Calu3 (cell line): ENCODE data around the gene NMNAT2. TPM values are rescaled to one million over a fixed set of nuclear protein-coding genes. Genes with fewer than 3 reads are reported as not detected.

ENCODE experiments used
- BruUV-seq: library from RNA; stranded (reverse); fragments of 400-500 nt; replicated peaks from 2 replicates; lab custom pipeline; 2021; lab: Mats Ljungman, UMichigan
- CTCF ChIA-PET: fragments of 300-600 bp; sonication (Branson Sonifier 250); formaldehyde crosslinking; loops from one replicate; lab custom pipeline; 2022; ENCODE audit warnings: antibody characterized with exemption; lab: Charles Lee
- DNase-seq: peaks from one replicate; pipeline ENCODE4 v3.0.0; 2022
- H3K27ac Mint-ChIP-seq: one replicate; pipeline ENCODE4 v1.8.0; 2022; ENCODE audit warnings: mixed read lengths; ENCODE audit not compliant: unreplicated experiment
- H3K27me3 Mint-ChIP-seq: one replicate; pipeline ENCODE4 v1.8.0; 2022; ENCODE audit warnings: mixed read lengths; ENCODE audit not compliant: unreplicated experiment
- H3K36me3 Mint-ChIP-seq: one replicate; pipeline ENCODE4 v1.8.0; 2022; ENCODE audit warnings: mild to moderate bottlenecking, moderate library complexity, mixed read lengths; ENCODE audit not compliant: insufficient read depth, unreplicated experiment
- H3K4me1 Mint-ChIP-seq: one replicate; pipeline ENCODE4 v1.8.0; 2022; ENCODE audit warnings: mild to moderate bottlenecking, low read depth, mixed read lengths; ENCODE audit not compliant: unreplicated experiment
- H3K4me3 Mint-ChIP-seq: one replicate; pipeline ENCODE4 v1.8.0; 2022; ENCODE audit warnings: mild to moderate bottlenecking, low read depth, moderate library complexity, mixed read lengths; ENCODE audit not compliant: unreplicated experiment
- H3K9me3 Mint-ChIP-seq: one replicate; pipeline ENCODE4 v1.8.0; 2022; ENCODE audit warnings: low read depth, mixed read lengths; ENCODE audit not compliant: unreplicated experiment
- intact Hi-C: fragments of 100-400 bp; cut with micrococcal nuclease; formaldehyde crosslinking; loops from one replicate; pipeline ENCODE4 v1.10.0; 2022; ENCODE audit not compliant: unreplicated experiment
- total RNA-seq: library from RNA; stranded (reverse); gene quantifications from 2 replicates; pipeline ENCODE4 v1.2.3, GENCODE V29; 2022
- TF ChIP-seq, protein P1 (sequence below): fragments of 200-600 bp; IDR thresholded peaks from one replicate; pipeline ENCODE4 v1.8.0; 2022; ENCODE audit warnings: antibody characterized with exemption; ENCODE audit not compliant: unreplicated experiment

The NMNAT2 gene
- total RNA-seq, 1 experiment from 2014 or later, result 0.26 TPM

DNA sequence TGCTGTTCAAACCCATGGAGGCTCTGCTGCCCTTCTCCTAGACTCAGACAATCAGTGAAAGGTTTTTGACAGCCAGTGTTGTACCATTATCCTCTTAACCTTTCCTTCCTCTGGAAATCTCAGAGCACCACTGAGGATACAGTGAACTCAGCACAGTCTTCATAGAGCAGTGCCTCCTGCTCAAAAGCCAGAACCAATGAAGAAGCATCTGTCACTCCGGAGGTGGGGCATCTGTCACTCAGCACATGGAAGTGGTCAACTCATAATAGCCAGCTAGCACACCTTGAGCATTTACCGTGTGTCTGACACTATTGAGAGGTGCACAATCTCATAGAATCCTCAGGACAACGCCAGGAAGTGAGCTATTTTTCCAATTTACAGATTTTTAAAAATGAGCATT lies 62.4 kb downstream of the NMNAT2 start:
- no peak overlapping the region for H3K4me3 Mint-ChIP-seq
- H3K9me3 Mint-ChIP-seq, result peaks cover 3% of the 10 kb centered on the region
- no peaks in the 10 kb centered on the region for H3K36me3 Mint-ChIP-seq
- CTCF ChIA-PET, result no interaction called here
- intact Hi-C loops, result no loop called here
- no peak for DNase-seq
- H3K4me1 Mint-ChIP-seq, result no peaks in the 10 kb centered on the region
- TF ChIP-seq, protein P1, sequence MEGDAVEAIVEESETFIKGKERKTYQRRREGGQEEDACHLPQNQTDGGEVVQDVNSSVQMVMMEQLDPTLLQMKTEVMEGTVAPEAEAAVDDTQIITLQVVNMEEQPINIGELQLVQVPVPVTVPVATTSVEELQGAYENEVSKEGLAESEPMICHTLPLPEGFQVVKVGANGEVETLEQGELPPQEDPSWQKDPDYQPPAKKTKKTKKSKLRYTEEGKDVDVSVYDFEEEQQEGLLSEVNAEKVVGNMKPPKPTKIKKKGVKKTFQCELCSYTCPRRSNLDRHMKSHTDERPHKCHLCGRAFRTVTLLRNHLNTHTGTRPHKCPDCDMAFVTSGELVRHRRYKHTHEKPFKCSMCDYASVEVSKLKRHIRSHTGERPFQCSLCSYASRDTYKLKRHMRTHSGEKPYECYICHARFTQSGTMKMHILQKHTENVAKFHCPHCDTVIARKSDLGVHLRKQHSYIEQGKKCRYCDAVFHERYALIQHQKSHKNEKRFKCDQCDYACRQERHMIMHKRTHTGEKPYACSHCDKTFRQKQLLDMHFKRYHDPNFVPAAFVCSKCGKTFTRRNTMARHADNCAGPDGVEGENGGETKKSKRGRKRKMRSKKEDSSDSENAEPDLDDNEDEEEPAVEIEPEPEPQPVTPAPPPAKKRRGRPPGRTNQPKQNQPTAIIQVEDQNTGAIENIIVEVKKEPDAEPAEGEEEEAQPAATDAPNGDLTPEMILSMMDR, result no peak
- H3K27me3 Mint-ChIP-seq, result peaks cover 44% of the 10 kb centered on the region
- no TSS peak for BruUV-seq
- no peak overlapping the region for H3K27ac Mint-ChIP-seq

DNA sequence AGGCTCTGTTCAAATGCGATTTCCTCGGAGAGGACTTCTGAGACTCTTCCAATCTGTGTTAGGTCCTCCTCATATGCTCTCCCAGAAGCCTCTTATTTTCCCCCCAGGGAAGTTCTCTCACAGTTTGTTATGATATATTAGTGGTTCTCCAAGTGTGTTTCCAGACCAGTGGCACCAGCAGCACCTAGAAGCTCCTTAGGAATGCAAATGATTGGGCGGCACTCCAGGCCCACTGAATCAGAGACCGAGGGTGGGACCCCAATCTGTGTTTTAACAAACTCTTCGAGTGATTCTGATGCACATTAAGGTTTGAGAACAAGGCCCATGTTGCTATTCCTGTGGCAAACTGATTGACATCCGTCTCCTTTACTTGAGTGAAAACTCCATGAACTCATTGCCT lies 63.0 kb downstream of the NMNAT2 start:
- no TSS peak for BruUV-seq
- DNase-seq, result no peak
- no peaks in the 10 kb centered on the region for H3K36me3 Mint-ChIP-seq
- H3K9me3 Mint-ChIP-seq, result peaks cover 3% of the 10 kb centered on the region
- intact Hi-C loops, result no loop called here
- CTCF ChIA-PET, result no interaction called here
- H3K4me3 Mint-ChIP-seq, result no peak overlapping the region
- H3K27me3 Mint-ChIP-seq, result peaks cover 43% of the 10 kb centered on the region
- TF ChIP-seq, protein P1, result no peak
- no peaks in the 10 kb centered on the region for H3K4me1 Mint-ChIP-seq
- H3K27ac Mint-ChIP-seq, result no peak overlapping the region

DNA sequence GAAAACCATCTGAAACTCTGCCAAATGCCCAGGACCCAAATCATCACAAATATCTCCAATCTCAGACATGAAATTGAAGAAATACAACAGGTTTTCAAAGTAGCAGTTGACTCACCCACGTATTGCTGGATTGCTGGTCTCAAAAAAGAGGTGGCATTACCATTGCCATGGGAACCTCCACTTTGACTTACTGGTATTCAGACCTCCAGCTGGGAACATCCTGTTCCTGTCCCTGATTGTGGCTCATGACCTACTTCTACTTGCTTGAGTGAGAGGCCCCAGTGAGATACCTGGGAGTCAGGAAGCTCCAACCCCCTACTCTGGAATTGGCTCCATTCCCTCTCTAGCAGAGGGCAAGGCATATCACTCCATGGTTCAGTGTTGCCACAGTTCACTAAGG lies 64.6 kb downstream of the NMNAT2 start:
- DNase-seq, result no peak
- peaks cover 43% of the 10 kb centered on the region for H3K27me3 Mint-ChIP-seq
- BruUV-seq, result no TSS peak
- H3K9me3 Mint-ChIP-seq, result peaks cover 3% of the 10 kb centered on the region
- H3K4me3 Mint-ChIP-seq, result no peak overlapping the region
- H3K36me3 Mint-ChIP-seq, result no peaks in the 10 kb centered on the region
- no peak overlapping the region for H3K27ac Mint-ChIP-seq
- intact Hi-C loops, result no loop called here
- CTCF ChIA-PET, result no interaction called here
- no peaks in the 10 kb centered on the region for H3K4me1 Mint-ChIP-seq
- TF ChIP-seq, protein P1, result no peak

DNA sequence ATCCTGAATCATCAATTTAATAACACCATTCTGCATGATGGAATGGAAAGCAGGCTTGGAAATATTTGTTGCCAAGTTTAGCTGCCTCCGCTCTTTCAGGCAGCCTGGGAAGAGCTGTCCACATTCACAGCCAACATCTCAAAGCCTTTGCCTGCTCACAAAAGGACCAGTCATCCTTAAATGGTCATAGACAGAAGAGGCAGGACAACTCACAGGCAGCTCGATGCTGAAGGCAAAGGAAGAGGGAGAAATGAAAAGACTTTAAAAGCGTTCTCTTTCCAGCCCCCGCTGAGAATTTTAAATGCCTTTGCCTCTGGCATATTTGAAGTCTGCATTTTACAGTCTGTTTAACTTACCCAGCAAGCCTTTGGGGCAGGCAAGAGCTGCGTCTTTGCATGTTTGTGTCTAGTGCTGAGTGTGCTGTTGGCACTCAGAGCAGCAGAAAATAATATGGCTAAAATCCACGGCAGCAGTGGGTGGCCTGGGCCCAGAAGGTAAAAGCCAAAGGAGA lies 68.9 kb downstream of the NMNAT2 start:
- BruUV-seq, result no TSS peak
- intact Hi-C loops, result no loop called here
- TF ChIP-seq, protein P1, result no peak
- no peak for DNase-seq
- peaks cover 46% of the 10 kb centered on the region for H3K27me3 Mint-ChIP-seq
- no peaks in the 10 kb centered on the region for H3K36me3 Mint-ChIP-seq
- no peaks in the 10 kb centered on the region for H3K9me3 Mint-ChIP-seq
- H3K4me1 Mint-ChIP-seq, result no peaks in the 10 kb centered on the region
- CTCF ChIA-PET, result no interaction called here
- H3K27ac Mint-ChIP-seq, result no peak overlapping the region
- no peak overlapping the region for H3K4me3 Mint-ChIP-seq
